Fibroblast of peridontal ligament (primary cell): ENCODE measurements around the gene VWCE.
"Not testable (repeated sequence)": the region's sequence is repeated elsewhere in the genome, so short reads cannot be mapped to it uniquely, and the experiment has no call there.

ENCODE experiments used
- DNase-seq: peaks from one replicate; pipeline ENCODE4 v3.0.0-alpha.2; 2010; ENCODE audit errors: extremely low read depth

Gene VWCE

GRCh38 chr11:61252332-61252731, 42.8 kb downstream of the VWCE start:
- DNase-seq = not testable (repeated sequence)

GRCh38 chr11:61250796-61251765, 44.0 kb downstream of the VWCE start:
- not testable (repeated sequence) for DNase-seq

- DNase-seq = not testable (repeated sequence)
Measured at GRCh38 chr11:61249201-61249600, 45.9 kb downstream of the VWCE start.

GRCh38 chr11:61248071-61248470, 47.0 kb downstream of the VWCE start:
- DNase-seq = not testable (repeated sequence)

- not testable (repeated sequence) for DNase-seq
Measured at GRCh38 chr11:61245284-61245964, 49.7 kb downstream of the VWCE start.

- not testable (repeated sequence) for DNase-seq
Measured at GRCh38 chr11:61241526-61241925, 53.6 kb downstream of the VWCE start.

- DNase-seq = not testable (repeated sequence)
Measured at GRCh38 chr11:61240875-61241274, 54.2 kb downstream of the VWCE start, which contains the start of gene PGA5. PGA5 (plus strand) TSS chr11:61241175; CDS start chr11:61241227, 52 bp downstream.

GRCh38 chr11:61240288-61240687, 54.8 kb downstream of the VWCE start:
- DNase-seq = not testable (repeated sequence)

- not testable (repeated sequence) for DNase-seq
Measured at GRCh38 chr11:61237130-61237529, 58.0 kb downstream of the VWCE start.

- not testable (repeated sequence) for DNase-seq
Measured at GRCh38 chr11:61232548-61233145, 62.5 kb downstream of the VWCE start.

GRCh38 chr11:61231585-61231984, 63.5 kb downstream of the VWCE start:
- DNase-seq = not testable (repeated sequence)

GRCh38 chr11:61231033-61231432, 64.1 kb downstream of the VWCE start:
- DNase-seq = not testable (repeated sequence)

- DNase-seq = not testable (repeated sequence)
Measured at GRCh38 chr11:61229458-61229857, 65.7 kb downstream of the VWCE start.

- DNase-seq = not testable (repeated sequence)
Measured at GRCh38 chr11:61226457-61227137, 68.5 kb downstream of the VWCE start.

- not testable (repeated sequence) for DNase-seq
Measured at GRCh38 chr11:61222692-61223091, 72.4 kb downstream of the VWCE start.

GRCh38 chr11:61222047-61222446, 73.1 kb downstream of the VWCE start, which contains the start of gene PGA4:
PGA4 (plus strand) TSS chr11:61222347; CDS start chr11:61222401, 54 bp downstream.
- not testable (repeated sequence) for DNase-seq

GRCh38 chr11:61219016-61219415, 76.1 kb downstream of the VWCE start:
- not testable (repeated sequence) for DNase-seq

GRCh38 chr11:61218306-61218705, 76.8 kb downstream of the VWCE start:
- DNase-seq = not testable (repeated sequence)

GRCh38 chr11:61213711-61214324, 81.3 kb downstream of the VWCE start:
- not testable (repeated sequence) for DNase-seq

- DNase-seq = not testable (repeated sequence)
Measured at GRCh38 chr11:61212202-61212601, 82.9 kb downstream of the VWCE start.
